HL-60 (cell line): ENCODE data around the gene EIF3B.
A peak's percentile ranks its signal among the peaks of the same experiment; 100 is the strongest.

Experiments used
- DNase-seq, 2 experiments: peaks; one replicate each; pipeline ENCODE4 v3.0.0-alpha.2; 2010 to 2020; ENCODE audit warnings: low read depth in 1 of 2, low spot score in 1 of 2
- H3K27ac ChIP-seq: fragments of 250-450 bp; sonication (Bioruptor Pico); replicated peaks from 2 replicates; pipeline ENCODE4 v1.5.1; 2020; ENCODE audit warnings: mild to moderate bottlenecking, moderate library complexity
- H3K27me3 ChIP-seq: fragments of 250-450 bp; sonication (Bioruptor Pico); 2 replicates; pipeline ENCODE4 v1.5.1; 2021; ENCODE audit warnings: mild to moderate bottlenecking, moderate library complexity; ENCODE audit not compliant: insufficient read depth, poor library complexity, severe bottlenecking
- H3K4me3 ChIP-seq: replicated peaks from 2 replicates; pipeline ENCODE4 v1.5.1; 2011; ENCODE audit warnings: mild to moderate bottlenecking, control low read depth, low read length; ENCODE audit not compliant: insufficient read depth
- GABPA ChIP-seq: IDR thresholded peaks from 2 replicates; pipeline ENCODE4 v1.6.1; 2012; ENCODE audit warnings: low read depth
- POLR2AphosphoS5 ChIP-seq: IDR thresholded peaks from 2 replicates; pipeline ENCODE4 v1.6.1; 2012; ENCODE audit warnings: low read depth
- SPI1 ChIP-seq: IDR thresholded peaks from 2 replicates; pipeline ENCODE4 v1.6.1; 2012; ENCODE audit warnings: low read depth, mild to moderate bottlenecking, borderline replicate concordance
- TF ChIP-seq, protein P1 (sequence below): IDR thresholded peaks from 2 replicates; pipeline ENCODE4 v1.6.1; 2012; ENCODE audit warnings: low read depth; ENCODE audit not compliant: insufficient replicate concordance
- TF ChIP-seq, protein P2 (sequence below): IDR thresholded peaks from one replicate; pipeline ENCODE4 v1.5.1; 2011; ENCODE audit warnings: low read length, control low read depth, inconsistent platforms; ENCODE audit not compliant: insufficient read depth

Gene EIF3B

DNA sequence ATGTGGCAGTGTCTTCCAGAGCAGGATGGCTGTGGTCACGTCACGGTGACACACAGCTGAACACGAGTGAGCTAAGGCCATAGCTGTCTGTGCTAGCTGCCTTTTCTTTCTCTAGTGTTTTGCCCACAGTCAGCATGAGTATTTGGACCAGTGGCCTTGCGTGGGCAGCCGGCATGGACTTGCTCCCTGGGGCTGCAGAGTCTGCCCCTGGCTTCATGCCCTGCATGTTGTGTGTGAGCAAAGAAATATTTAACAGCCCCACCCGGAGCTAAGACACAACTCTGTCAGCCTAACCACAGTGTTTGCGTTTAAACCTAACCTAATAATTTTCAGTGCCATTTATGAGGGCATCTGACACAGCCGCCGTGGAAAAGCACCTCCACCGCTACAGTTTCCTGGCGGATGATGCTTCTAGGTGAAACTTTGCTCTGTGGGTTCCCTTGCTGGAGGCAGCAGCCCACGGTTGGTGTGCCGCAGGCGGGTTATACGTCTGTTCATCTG is 63.4 kb downstream of the EIF3B start:
- DNase-seq, result no peak

DNA sequence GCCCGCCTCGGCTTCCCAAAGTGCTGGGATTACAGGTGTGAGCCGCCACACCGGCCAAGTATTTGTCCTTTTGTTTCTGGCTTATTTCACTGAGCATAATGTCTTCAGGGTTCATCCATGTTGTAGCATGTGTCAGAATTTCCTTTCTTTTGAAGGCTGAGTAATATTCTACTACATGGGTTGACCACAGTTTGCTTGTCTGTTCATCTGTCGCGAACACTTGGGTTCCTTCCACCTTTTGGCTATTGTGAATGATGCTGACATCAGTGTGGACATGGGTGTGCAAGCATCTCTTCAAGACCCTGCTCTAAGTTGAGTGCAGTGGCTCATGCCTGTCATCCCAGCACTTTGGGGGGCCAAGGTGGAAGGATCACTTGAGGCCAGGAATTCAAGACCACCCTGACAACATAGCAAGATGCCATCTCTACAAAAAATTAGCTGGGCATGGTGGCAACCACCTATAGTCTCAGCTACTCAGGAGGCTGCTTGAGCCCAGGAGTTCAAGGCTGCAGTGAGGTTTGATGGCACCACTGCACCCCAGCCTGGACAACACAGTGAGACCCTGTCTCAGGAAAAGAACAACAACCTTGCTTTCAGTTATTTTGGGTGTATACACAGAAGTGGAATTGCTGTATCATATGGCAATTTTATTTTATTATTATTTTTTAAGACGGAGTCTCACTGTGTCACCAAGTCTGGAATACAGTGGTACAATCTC is 65.7 kb downstream of the EIF3B start:
- Histone ChIP-seq H3K27me3 (no peaks in the 10 kb centered on the region), H3K27ac (no peak overlapping the region), H3K4me3 (no peak overlapping the region)
- no peak for TF ChIP-seq POLR2AphosphoS5
- DNase-seq, result no peak

More for the DNA sequence above, 63.4 kb downstream of the EIF3B start:
- TF ChIP-seq GABPA, result no peak
- TF ChIP-seq, protein P1, sequence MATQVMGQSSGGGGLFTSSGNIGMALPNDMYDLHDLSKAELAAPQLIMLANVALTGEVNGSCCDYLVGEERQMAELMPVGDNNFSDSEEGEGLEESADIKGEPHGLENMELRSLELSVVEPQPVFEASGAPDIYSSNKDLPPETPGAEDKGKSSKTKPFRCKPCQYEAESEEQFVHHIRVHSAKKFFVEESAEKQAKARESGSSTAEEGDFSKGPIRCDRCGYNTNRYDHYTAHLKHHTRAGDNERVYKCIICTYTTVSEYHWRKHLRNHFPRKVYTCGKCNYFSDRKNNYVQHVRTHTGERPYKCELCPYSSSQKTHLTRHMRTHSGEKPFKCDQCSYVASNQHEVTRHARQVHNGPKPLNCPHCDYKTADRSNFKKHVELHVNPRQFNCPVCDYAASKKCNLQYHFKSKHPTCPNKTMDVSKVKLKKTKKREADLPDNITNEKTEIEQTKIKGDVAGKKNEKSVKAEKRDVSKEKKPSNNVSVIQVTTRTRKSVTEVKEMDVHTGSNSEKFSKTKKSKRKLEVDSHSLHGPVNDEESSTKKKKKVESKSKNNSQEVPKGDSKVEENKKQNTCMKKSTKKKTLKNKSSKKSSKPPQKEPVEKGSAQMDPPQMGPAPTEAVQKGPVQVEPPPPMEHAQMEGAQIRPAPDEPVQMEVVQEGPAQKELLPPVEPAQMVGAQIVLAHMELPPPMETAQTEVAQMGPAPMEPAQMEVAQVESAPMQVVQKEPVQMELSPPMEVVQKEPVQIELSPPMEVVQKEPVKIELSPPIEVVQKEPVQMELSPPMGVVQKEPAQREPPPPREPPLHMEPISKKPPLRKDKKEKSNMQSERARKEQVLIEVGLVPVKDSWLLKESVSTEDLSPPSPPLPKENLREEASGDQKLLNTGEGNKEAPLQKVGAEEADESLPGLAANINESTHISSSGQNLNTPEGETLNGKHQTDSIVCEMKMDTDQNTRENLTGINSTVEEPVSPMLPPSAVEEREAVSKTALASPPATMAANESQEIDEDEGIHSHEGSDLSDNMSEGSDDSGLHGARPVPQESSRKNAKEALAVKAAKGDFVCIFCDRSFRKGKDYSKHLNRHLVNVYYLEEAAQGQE, result no peak
- TF ChIP-seq, protein P2, sequence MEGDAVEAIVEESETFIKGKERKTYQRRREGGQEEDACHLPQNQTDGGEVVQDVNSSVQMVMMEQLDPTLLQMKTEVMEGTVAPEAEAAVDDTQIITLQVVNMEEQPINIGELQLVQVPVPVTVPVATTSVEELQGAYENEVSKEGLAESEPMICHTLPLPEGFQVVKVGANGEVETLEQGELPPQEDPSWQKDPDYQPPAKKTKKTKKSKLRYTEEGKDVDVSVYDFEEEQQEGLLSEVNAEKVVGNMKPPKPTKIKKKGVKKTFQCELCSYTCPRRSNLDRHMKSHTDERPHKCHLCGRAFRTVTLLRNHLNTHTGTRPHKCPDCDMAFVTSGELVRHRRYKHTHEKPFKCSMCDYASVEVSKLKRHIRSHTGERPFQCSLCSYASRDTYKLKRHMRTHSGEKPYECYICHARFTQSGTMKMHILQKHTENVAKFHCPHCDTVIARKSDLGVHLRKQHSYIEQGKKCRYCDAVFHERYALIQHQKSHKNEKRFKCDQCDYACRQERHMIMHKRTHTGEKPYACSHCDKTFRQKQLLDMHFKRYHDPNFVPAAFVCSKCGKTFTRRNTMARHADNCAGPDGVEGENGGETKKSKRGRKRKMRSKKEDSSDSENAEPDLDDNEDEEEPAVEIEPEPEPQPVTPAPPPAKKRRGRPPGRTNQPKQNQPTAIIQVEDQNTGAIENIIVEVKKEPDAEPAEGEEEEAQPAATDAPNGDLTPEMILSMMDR, result no peak
- no peaks in the 10 kb centered on the region for H3K27me3 ChIP-seq
- no peak overlapping the region for H3K27ac ChIP-seq
- H3K4me3 ChIP-seq, result no peak overlapping the region

DNA sequence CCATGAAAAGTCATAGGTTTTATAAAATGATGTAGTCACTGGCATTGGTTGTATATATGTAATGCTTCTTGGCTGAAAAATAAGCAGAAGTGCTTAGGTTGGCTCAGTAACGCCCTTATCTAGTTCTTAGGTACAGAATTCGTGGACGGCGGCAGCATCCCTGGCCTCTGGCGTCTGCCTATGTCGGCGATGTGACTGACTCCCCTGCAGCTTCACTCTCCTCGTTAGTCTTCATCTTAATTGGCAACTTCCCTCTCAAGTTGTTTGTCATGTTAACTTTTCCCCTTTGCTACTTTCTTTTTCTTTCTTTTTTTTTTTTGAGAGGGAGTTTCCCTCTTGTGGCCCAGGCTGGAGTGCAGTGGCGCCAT is 67.3 kb downstream of the EIF3B start:
- no peak for DNase-seq
- no peak overlapping the region for H3K4me3 ChIP-seq
- H3K27me3 ChIP-seq, result no peaks in the 10 kb centered on the region
- H3K27ac ChIP-seq, result no peak overlapping the region; the same call in 1 of the 2 replicates
- TF ChIP-seq SPI1 (0 out of 2 replicates have a peak, but pooled peaks have one; percentile 9), POLR2AphosphoS5 (no peak)
- TF ChIP-seq, protein P1, result no peak

DNA sequence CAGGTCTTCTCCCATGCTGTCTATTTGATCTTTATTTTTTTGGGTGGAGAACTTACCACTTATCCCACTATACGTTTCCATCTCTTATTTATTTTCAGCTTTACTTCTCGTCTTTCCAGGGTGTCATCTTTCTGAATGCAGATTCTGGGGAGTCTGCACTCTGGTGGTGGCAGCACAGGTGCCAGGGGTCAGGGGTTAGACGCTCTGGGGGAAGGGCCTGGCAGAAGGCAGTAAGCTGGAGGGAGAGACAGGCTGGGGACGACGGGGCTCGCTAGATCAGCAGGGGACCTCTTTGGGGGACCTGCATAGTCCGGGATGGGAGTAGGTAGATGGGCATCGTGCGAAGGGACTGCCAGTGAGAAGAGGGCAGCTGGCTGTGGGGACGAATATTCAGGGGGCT is 71.1 kb downstream of the EIF3B start:
- Histone ChIP-seq H3K27ac (no peak overlapping the region), H3K27me3 (no peaks in the 10 kb centered on the region), H3K4me3 (no peak overlapping the region)
- TF ChIP-seq, protein P2, result no peak
- TF ChIP-seq SPI1 (no peak), GABPA (no peak), POLR2AphosphoS5 (no peak)
- TF ChIP-seq, protein P1, result no peak
- no peak for DNase-seq
